Nephron progenitor cell (in vitro differentiated cells): ENCODE measurements around the gene ATP6AP2.

Source experiments
- DNase-seq: peaks from one replicate; pipeline ENCODE4 v3.0.0; 2021
- H3K27ac Mint-ChIP-seq: 2 replicates; pipeline ENCODE4 v1.8.0; 2021; ENCODE audit warnings: mild to moderate bottlenecking, moderate library complexity, mixed read lengths
- H3K27me3 Mint-ChIP-seq: 2 replicates; pipeline ENCODE4 v1.8.0; 2021; ENCODE audit warnings: mild to moderate bottlenecking, low read depth, mixed read lengths; ENCODE audit not compliant: poor library complexity
- H3K36me3 Mint-ChIP-seq: 2 replicates; pipeline ENCODE4 v1.8.0; 2021; ENCODE audit warnings: low read depth, mixed read lengths
- H3K4me1 Mint-ChIP-seq: 2 replicates; pipeline ENCODE4 v1.8.0; 2021; ENCODE audit warnings: mixed read lengths
- H3K4me3 Mint-ChIP-seq: 2 replicates; pipeline ENCODE4 v1.8.0; 2021; ENCODE audit warnings: mild to moderate bottlenecking, moderate library complexity, mixed read lengths
- H3K9me3 Mint-ChIP-seq: 2 replicates; pipeline ENCODE4 v1.8.0; 2021; ENCODE audit warnings: mild to moderate bottlenecking, moderate library complexity, mixed read lengths
- CTCF ChIP-seq: fragments of 200-600 bp; sonication (generic); IDR thresholded peaks from 2 replicates; pipeline ENCODE4 v1.5.0; 2021; ENCODE audit warnings: antibody characterized with exemption

The ATP6AP2 gene

GRCh38 chrX:40607381-40607780 is 26.6 kb downstream of the ATP6AP2 start:
- DNase-seq, result no peak
- Mint-ChIP-seq H3K4me3 (no peak overlapping the region), H3K36me3 (peaks cover 6% of the 10 kb centered on the region), H3K27ac (no peak overlapping the region), H3K27me3 (peaks cover 6% of the 10 kb centered on the region), H3K4me1 (peaks cover 5% of the 10 kb centered on the region), H3K9me3 (peaks cover 9% of the 10 kb centered on the region)
- no peak for TF ChIP-seq CTCF

- no peak for TF ChIP-seq CTCF
- peaks cover 14% of the 10 kb centered on the region for H3K9me3 Mint-ChIP-seq
- H3K4me3 Mint-ChIP-seq, result no peak overlapping the region
- DNase-seq, result no peak
- no peak overlapping the region for H3K27ac Mint-ChIP-seq
- no peaks in the 10 kb centered on the region for H3K36me3 Mint-ChIP-seq
- peaks cover 2% of the 10 kb centered on the region for H3K4me1 Mint-ChIP-seq
- peaks cover 3% of the 10 kb centered on the region for H3K27me3 Mint-ChIP-seq
Observed at GRCh38 chrX:40612511-40612910, 31.7 kb downstream of the ATP6AP2 start.

- H3K36me3 Mint-ChIP-seq, result no peaks in the 10 kb centered on the region
Observed at GRCh38 chrX:40615976-40616375, 35.2 kb downstream of the ATP6AP2 start.

GRCh38 chrX:40617566-40617965 is 36.8 kb downstream of the ATP6AP2 start:
- Mint-ChIP-seq H3K36me3 (no peaks in the 10 kb centered on the region), H3K9me3 (peaks cover 29% of the 10 kb centered on the region)
- no peak for TF ChIP-seq CTCF

More at GRCh38 chrX:40615976-40616375, 35.2 kb downstream of the ATP6AP2 start:
- Mint-ChIP-seq H3K27me3 (no peaks in the 10 kb centered on the region), H3K4me1 (no peaks in the 10 kb centered on the region), H3K9me3 (peaks cover 21% of the 10 kb centered on the region), H3K27ac (no peak overlapping the region), H3K4me3 (no peak overlapping the region)
- TF ChIP-seq CTCF, result no peak
- DNase-seq, result no peak

GRCh38 chrX:40622479-40623138 is 41.8 kb downstream of the ATP6AP2 start:
- H3K27me3 Mint-ChIP-seq, result peaks cover 3% of the 10 kb centered on the region
- TF ChIP-seq CTCF, result no peak
- DNase-seq, result no peak
- H3K9me3 Mint-ChIP-seq, result peaks cover 27% of the 10 kb centered on the region
- peaks cover 12% of the 10 kb centered on the region for H3K4me1 Mint-ChIP-seq
- H3K36me3 Mint-ChIP-seq, result peaks cover 12% of the 10 kb centered on the region
- H3K4me3 Mint-ChIP-seq, result no peak overlapping the region
- no peak overlapping the region for H3K27ac Mint-ChIP-seq

More at GRCh38 chrX:40617566-40617965, 36.8 kb downstream of the ATP6AP2 start:
- no peak for DNase-seq
- Mint-ChIP-seq H3K4me1 (peaks cover 6% of the 10 kb centered on the region), H3K27me3 (no peaks in the 10 kb centered on the region), H3K4me3 (no peak overlapping the region), H3K27ac (no peak overlapping the region)

- DNase-seq, result no peak
- TF ChIP-seq CTCF, result no peak
- peaks cover 18% of the 10 kb centered on the region for H3K36me3 Mint-ChIP-seq
- peaks cover 22% of the 10 kb centered on the region for H3K9me3 Mint-ChIP-seq
- H3K4me1 Mint-ChIP-seq, result peaks cover 12% of the 10 kb centered on the region
- H3K4me3 Mint-ChIP-seq, result no peak within 1 kb of the TSS
- H3K27ac Mint-ChIP-seq, result no peak within 1 kb of the TSS
- H3K27me3 Mint-ChIP-seq, result peaks cover 3% of the 10 kb centered on the region
Observed at GRCh38 chrX:40623139-40623536, 42.4 kb downstream of the ATP6AP2 start, which contains the start of gene MPC1L. Gene MPC1L, plus strand, starts transcription at chrX:40623428. Its CDS starts 138 bp downstream, at chrX:40623566.
